Parathyroid adenoma (tissue), 2 donors: ENCODE data around the gene OOSP1.
"Not testable (repeated sequence)": the region's sequence is repeated elsewhere in the genome, so short reads cannot be mapped to it uniquely, and the experiment has no call there.

Source experiments
- H2AFZ ChIP-seq: fragments of 300-600 bp; sonication (generic); one replicate; pipeline ENCODE4 v1.7.0; 2017; ENCODE audit warnings: antibody characterized with exemption, mild to moderate bottlenecking
- H3K27ac ChIP-seq: fragments of 300-600 bp; sonication (generic); one replicate; pipeline ENCODE4 v1.7.0; 2017
- H3K27me3 ChIP-seq: fragments of 300-600 bp; sonication (generic); one replicate; pipeline ENCODE4 v1.7.0; 2017; ENCODE audit warnings: low read length; ENCODE audit not compliant: control insufficient read depth, insufficient read depth
- H3K36me3 ChIP-seq: fragments of 300-600 bp; sonication (generic); one replicate; pipeline ENCODE4 v1.7.0; 2017; ENCODE audit warnings: low read length; ENCODE audit not compliant: control insufficient read depth, insufficient read depth
- H3K4me1 ChIP-seq: fragments of 300-600 bp; sonication (generic); one replicate; pipeline ENCODE4 v1.7.0; 2017; ENCODE audit warnings: control low read depth
- H3K4me2 ChIP-seq: fragments of 300-600 bp; sonication (generic); one replicate; pipeline ENCODE4 v1.7.0; 2017; ENCODE audit warnings: low read length
- H3K4me3 ChIP-seq: fragments of 300-600 bp; sonication (generic); one replicate; pipeline ENCODE4 v1.7.0; 2017; ENCODE audit warnings: low read depth, low read length
- H3K79me2 ChIP-seq: fragments of 300-600 bp; sonication (generic); one replicate; pipeline ENCODE4 v1.7.0; 2017; ENCODE audit warnings: control low read depth
- H3K9ac ChIP-seq: fragments of 300-600 bp; sonication (generic); one replicate; pipeline ENCODE4 v1.7.0; 2017; ENCODE audit warnings: mild to moderate bottlenecking
- H3K9me3 ChIP-seq: fragments of 300-600 bp; sonication (generic); one replicate; pipeline ENCODE4 v1.7.0; 2017; ENCODE audit warnings: low read length; ENCODE audit not compliant: control insufficient read depth
- TF ChIP-seq, protein P1 (sequence below): fragments of 300-600 bp; sonication (generic); IDR thresholded peaks from one replicate; pipeline ENCODE4 v1.7.0; 2017; ENCODE audit warnings: antibody characterized with exemption, mild to moderate bottlenecking
- donor health status: primary hyperparathyroidism.

The OOSP1 gene

GRCh38 chr11:59899532-59899931 is 38.7 kb upstream of the OOSP1 start:
- TF ChIP-seq, protein P1, sequence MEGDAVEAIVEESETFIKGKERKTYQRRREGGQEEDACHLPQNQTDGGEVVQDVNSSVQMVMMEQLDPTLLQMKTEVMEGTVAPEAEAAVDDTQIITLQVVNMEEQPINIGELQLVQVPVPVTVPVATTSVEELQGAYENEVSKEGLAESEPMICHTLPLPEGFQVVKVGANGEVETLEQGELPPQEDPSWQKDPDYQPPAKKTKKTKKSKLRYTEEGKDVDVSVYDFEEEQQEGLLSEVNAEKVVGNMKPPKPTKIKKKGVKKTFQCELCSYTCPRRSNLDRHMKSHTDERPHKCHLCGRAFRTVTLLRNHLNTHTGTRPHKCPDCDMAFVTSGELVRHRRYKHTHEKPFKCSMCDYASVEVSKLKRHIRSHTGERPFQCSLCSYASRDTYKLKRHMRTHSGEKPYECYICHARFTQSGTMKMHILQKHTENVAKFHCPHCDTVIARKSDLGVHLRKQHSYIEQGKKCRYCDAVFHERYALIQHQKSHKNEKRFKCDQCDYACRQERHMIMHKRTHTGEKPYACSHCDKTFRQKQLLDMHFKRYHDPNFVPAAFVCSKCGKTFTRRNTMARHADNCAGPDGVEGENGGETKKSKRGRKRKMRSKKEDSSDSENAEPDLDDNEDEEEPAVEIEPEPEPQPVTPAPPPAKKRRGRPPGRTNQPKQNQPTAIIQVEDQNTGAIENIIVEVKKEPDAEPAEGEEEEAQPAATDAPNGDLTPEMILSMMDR = no peak
- H3K4me3 ChIP-seq = no peak overlapping the region
- H3K36me3 ChIP-seq = no peaks in the 10 kb centered on the region
- H3K9ac ChIP-seq = no peak overlapping the region
- H3K4me1 ChIP-seq = no peaks in the 10 kb centered on the region
- H2AFZ ChIP-seq = no peak overlapping the region
- H3K9me3 ChIP-seq = no peaks in the 10 kb centered on the region
- H3K4me2 ChIP-seq = no peak overlapping the region
- H3K27me3 ChIP-seq = no peaks in the 10 kb centered on the region
- H3K79me2 ChIP-seq = no peaks in the 10 kb centered on the region
- no peak overlapping the region for H3K27ac ChIP-seq

DNA sequence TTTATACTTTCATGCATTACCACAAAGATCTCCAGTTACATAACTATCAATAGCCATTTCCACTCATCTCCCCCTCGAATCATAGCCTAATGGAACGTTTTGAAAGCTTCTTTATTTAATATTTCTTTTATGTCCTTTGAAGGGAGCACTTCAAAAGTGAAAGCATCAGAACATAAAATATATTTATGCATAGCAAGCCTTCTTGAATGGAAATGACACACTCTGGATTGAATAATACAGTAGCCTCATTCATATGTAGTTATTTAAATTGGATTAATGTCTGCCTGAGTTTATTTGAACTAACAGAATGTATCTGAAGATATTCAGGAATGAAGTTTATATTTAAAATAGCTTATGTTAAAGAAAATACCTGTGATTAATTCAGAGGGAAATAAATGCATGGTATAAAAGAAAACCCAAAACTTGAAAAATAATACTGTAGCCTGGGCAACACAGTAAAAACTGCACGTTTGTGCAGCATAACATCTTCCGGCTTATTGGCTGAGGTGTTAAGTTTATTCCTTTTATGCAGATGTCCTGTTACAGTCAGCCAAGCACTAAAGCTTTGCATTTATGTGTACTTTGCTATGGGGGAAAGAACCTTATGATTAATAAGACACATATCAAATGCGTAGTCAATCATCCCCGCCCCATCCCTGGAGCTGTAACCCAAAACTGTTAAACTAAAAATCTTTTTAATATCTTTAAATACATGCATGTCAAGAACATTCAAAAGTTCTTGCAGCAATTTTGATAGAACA is 37.7 kb upstream of the OOSP1 start:
- TF ChIP-seq, protein P1 = no peak

DNA sequence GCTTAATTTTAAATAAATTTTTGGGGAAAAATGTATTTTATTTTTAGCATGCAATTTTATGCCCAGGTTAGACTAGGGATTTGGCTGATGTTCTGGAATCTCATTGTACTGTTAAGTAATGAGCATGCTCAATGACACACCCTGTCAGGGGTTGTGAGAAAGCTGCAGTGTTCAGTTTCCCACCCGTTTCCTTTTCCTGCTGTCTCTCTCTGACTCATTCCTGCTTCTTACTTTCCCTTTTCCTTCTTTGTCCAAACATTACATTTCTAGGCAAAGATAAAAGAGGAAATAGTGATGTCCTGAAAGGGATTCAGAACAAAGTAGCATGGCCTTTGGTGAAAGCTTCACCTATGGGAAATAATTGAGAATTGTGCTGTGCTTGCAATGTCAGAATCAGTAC is 36.9 kb upstream of the OOSP1 start:
- no peak overlapping the region for H3K4me3 ChIP-seq
- TF ChIP-seq, protein P1 = no peak
- H3K9ac ChIP-seq = no peak overlapping the region
- no peaks in the 10 kb centered on the region for H3K79me2 ChIP-seq
- no peak overlapping the region for H3K4me2 ChIP-seq
- no peaks in the 10 kb centered on the region for H3K27me3 ChIP-seq
- no peak overlapping the region for H2AFZ ChIP-seq
- H3K36me3 ChIP-seq = no peaks in the 10 kb centered on the region
- no peaks in the 10 kb centered on the region for H3K9me3 ChIP-seq
- H3K27ac ChIP-seq = no peak overlapping the region
- no peaks in the 10 kb centered on the region for H3K4me1 ChIP-seq

More for the DNA sequence above, 37.7 kb upstream of the OOSP1 start:
- Histone ChIP-seq H3K79me2 (no peaks in the 10 kb centered on the region), H3K27me3 (no peaks in the 10 kb centered on the region), H2AFZ (no peak overlapping the region), H3K27ac (no peak overlapping the region), H3K9me3 (no peaks in the 10 kb centered on the region), H3K4me1 (no peaks in the 10 kb centered on the region), H3K4me2 (no peak overlapping the region), H3K9ac (no peak overlapping the region), H3K36me3 (no peaks in the 10 kb centered on the region), H3K4me3 (no peak overlapping the region)

GRCh38 chr11:59903569-59903968 is 34.7 kb upstream of the OOSP1 start:
- H3K27ac ChIP-seq, H2AFZ ChIP-seq, H3K4me1 ChIP-seq, H3K4me2 ChIP-seq, H3K79me2 ChIP-seq, H3K36me3 ChIP-seq, H3K9ac ChIP-seq, H3K9me3 ChIP-seq, H3K4me3 ChIP-seq, H3K27me3 ChIP-seq: not testable (repeated sequence)

GRCh38 chr11:59918480-59918879 is 19.8 kb upstream of the OOSP1 start:
- H2AFZ ChIP-seq = no peak overlapping the region
- no peak overlapping the region for H3K4me2 ChIP-seq
- H3K27ac ChIP-seq = no peak overlapping the region
- TF ChIP-seq, protein P1 = no peak
- H3K27me3 ChIP-seq = no peaks in the 10 kb centered on the region
- no peaks in the 10 kb centered on the region for H3K9me3 ChIP-seq
- no peak overlapping the region for H3K4me3 ChIP-seq
- H3K9ac ChIP-seq = no peak overlapping the region
- no peaks in the 10 kb centered on the region for H3K36me3 ChIP-seq
- H3K4me1 ChIP-seq = no peaks in the 10 kb centered on the region
- H3K79me2 ChIP-seq = no peaks in the 10 kb centered on the region
